ENCODE results near the gene PTGR1.
A peak's percentile ranks its signal among the peaks of the same experiment; 100 is the strongest.
"Not testable (repeated sequence)": the region's sequence is repeated elsewhere in the genome, so short reads cannot be mapped to it uniquely, and the experiment has no call there.

PTGR1 gene

DNA sequence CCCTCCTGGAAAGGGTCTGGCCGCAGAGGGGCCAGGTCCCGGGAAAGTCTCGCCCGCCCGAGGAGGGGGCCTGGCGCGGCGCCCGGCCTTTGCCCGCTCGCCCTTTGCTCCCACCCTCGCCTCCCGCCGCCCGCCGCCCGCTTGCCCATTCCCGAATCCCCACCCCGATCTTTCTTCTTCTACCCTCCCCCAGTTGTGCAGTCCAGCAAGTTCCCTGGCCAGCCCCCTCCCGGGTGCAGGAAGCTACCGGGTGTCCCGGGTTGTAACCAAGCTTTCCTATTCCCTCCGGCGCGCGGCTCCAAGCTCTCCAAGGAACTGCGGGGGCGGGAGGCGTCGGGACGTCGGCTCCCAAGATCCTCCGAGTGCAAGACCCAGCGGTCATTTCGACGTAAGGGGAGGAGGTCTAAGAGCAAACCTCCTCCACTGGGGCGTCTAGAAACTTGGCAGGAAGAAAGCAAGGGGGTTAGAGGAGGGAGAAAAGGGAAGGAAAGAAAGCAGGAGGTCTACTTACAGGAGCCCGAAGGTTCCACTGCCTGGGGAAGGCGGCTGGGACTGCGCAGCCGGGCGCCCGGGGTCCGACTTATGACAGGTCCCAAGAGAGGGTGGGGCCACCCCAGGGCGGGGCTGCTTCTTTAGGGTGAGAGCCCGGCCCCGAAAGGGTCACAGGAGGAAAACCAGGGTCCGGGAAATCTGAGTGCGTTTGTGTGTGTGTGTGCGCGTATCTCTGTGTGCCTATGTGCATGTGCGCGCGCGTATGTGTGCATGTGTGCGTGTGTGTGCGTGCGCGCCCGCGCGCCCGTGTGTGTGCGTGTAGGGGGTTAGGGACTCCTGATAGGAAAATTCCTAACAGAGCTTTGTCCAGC lies at the start of gene PTGR1:
Gene PTGR1, minus strand, starts transcription at position 556 of the 863 bp plus-strand sequence. CDS start 2,225 bp downstream, outside the sequence.
- DNase-seq (ENCODE audit: low spot score) = peak; percentile 79

DNA sequence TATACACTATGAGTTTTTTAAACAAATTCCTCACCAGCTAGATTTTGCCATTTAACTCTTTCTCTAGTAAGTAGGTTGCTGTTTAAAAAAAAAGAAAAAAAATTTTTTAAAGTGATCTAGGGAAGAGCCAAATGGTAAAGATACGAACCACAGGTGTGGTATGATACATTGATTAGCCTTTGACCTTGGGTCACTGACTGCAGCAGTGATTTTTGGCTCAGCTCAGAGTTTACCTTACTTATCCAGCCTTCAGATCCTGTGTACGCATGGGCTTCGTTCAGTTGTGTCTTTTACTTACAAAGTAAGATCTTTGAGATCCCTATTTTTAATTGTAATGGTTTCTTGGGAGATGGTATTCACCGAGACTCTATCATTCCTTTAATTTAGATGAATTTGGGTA lies 49.6 kb upstream of the PTGR1 start:
- DNase-seq (ENCODE audit: low spot score) = no peak

DNA sequence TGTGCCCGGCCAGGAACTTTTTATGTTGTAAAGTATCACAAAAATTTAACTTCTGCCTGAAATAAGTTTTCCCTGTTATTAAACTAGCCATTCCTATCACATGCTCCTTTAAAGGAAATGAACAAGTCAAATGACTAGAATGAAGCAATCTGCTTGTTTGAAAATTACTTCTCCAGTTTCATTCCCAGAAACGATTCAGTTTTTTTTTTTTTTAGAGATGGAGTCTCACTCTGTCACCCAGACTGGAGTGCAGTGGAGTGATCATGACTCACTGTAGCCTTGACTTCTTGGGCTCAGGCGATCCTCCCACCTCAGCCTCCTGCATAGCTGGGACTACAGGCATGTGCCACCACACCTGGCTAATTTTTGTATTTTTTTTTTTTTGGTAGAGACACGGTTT lies 48.6 kb upstream of the PTGR1 start:
- DNase-seq (ENCODE audit: low spot score) = no peak

DNA sequence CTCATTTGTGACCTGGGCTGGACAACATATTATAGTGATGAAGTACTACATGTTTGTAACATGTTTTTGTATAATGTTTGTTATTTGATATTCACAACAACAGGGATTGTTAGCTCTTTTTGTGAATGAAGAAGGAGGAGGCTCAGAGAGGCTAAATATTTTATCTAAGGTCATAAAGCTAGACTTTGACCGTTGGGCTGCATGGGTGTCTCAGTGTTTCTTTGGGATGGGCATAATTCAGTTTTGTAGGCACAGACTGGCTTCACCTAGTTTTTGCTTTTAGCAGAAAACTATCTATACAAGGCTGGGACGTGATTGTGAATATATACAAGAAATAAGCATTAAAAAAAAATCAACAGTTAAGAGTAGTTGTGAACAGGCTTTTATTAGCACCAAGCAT lies 47.0 kb upstream of the PTGR1 start:
- DNase-seq (ENCODE audit: low spot score) = no peak

DNA sequence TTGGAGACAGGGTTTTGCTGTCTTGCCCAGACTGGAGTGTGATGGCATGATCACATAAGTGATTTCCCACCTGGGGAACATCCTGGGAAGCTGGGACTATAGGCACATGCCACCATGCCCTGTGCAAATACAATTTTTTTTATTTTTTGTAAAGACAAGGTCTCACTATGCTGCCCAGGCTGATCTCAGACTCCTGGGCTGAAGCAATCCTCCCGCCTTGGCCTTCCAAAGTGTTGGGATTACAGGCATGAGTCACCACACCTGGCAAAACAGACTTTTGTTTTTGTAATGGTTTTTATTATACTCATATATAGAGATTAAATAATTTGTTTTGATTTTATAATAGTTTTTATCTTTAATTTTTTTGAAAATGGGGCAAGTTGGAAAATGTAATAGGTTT lies 46.4 kb upstream of the PTGR1 start:
- no peak for DNase-seq (ENCODE audit: low spot score)

DNA sequence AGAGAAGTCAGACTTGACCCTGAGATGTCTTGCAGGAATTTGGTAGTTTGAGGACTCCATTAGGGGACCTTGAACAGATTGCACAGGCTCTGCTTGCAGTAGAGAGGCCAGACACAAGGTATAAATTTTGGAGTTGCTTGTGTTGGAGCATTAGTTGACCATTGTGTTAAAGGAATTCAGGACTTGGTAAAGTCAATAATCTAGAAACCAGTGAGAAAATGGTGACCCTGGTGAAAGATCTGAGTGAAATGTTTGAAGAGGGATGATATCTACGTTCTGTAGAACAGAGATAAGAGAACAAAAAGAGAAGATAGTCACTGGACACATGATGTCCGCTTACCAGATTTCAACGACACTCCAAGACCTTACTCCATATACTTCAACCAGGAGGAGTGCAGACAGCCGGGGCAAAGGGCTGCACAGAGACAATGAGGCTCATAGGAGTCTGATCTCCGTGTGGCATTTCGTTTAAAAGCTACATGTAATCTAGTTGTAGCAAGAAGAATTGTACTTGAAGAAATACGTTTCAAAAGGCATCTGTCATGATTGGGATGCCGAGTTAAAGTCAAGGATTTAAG lies 44.8 kb upstream of the PTGR1 start:
- DNase-seq (ENCODE audit: low spot score) = no peak

DNA sequence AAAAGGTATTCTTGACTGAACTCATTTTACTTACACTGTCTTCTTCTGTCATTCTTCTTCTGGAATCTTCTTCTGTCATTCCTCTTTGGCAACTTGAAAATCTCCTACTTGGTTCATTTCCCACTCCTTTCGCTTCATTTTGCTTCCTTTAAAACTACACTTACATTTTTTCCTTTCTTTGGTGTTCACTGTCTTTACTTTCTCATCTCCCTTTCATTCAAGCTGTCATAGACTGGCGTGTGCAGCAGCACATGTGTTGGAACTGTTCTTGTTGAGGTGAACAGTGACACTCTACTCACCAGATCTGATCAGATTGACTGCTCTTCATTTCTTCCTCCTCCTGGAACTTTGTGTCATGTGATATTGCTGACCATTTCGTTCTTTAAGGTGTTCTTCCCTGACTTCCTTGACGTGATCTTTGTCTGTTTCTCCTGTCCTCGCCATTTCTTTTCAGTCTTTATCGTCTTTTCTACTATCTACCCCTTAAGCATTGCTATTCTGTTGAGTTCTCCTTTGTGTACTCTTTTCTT lies 38.0 kb upstream of the PTGR1 start:
- DNase-seq (ENCODE audit: low spot score) = no peak

DNA sequence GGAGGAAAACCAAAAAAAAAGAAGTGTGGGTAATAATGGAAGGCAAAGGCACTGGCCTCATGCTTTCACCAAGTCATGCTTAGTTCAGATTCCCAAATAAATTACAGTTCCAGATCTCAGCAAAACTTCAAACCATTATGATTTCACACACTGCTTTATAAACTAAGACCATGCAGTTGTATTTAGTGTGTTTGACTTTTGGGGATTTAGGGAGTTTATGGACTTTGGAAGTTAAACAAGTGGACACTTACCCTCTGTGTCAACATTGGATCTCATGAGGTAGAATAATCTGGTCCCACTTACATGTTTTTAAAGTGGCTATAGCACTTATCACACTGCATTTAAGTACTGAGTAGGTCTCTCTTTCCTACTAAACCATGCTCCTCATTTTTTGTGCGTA lies 35.4 kb upstream of the PTGR1 start:
- no peak for DNase-seq (ENCODE audit: low spot score)

DNA sequence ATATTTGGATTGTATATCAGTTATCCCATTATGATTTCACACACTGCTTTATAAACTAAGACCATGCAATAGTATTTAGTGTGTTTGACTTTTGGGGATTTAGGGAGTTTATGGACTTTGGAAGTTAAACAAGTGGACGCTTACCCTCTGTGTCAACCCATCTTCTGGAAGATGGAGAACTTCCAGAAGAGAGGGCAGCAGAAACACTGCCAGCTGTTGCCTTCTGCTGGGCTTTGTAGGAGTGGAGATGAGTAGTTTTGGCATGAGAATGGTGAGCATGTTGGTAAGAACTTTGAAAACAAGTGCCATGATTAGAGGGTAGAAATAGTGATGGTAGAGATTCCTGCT lies 33.9 kb upstream of the PTGR1 start:
- no peak for DNase-seq (ENCODE audit: low spot score)

DNA sequence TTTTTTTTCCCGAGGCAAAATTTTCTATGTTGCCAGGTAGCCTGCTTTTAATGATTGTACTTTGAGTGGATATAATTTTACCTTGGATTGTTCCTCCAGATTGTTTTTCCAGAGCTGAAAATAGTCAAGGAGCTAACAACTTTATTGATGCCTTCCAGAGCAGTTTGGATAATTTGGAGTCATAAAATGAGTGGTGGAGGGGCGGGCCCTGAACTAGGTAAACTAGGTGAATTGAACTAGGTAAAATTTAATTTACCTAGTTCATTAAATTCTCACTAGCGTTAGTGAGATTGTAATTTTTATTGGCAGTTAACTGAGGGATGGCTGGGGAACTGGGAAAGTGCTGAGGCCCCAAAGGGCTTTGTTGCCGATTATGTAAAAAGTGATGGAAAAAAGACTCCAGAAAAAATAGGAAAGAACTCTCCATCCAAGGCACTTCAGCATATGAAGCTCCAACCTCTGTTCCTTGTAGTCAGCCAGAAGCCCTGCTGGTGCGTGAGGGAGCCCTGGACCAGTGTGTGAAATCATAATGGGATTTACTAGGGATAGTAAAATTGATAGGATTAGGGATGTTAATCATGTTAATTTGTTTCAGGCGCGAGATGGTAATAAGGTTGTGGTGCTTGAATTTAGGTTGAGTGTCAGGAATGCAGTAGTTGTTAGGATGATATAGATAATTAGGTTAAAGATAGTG lies 33.4 kb upstream of the PTGR1 start:
- no peak for DNase-seq (ENCODE audit: low spot score)

DNA sequence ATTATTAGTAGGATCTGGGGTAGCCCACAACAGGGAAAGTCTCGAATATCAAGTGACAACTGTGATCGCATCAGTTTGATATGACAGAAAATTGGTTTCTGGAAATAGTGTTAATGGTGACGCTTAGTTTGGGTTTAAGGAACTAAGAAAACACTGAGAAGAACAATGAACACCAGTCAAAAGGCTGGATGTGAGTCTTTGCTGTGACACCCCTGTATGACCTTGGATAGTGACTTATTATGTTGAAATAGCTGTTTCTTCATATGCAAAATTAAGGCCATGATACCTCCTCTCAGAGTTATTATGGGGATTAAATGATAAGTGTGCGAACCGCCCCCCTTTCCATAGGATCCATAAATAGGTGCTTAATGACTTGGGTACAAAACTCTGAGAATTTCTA lies 32.6 kb upstream of the PTGR1 start:
- no peak for DNase-seq (ENCODE audit: low spot score)

DNA sequence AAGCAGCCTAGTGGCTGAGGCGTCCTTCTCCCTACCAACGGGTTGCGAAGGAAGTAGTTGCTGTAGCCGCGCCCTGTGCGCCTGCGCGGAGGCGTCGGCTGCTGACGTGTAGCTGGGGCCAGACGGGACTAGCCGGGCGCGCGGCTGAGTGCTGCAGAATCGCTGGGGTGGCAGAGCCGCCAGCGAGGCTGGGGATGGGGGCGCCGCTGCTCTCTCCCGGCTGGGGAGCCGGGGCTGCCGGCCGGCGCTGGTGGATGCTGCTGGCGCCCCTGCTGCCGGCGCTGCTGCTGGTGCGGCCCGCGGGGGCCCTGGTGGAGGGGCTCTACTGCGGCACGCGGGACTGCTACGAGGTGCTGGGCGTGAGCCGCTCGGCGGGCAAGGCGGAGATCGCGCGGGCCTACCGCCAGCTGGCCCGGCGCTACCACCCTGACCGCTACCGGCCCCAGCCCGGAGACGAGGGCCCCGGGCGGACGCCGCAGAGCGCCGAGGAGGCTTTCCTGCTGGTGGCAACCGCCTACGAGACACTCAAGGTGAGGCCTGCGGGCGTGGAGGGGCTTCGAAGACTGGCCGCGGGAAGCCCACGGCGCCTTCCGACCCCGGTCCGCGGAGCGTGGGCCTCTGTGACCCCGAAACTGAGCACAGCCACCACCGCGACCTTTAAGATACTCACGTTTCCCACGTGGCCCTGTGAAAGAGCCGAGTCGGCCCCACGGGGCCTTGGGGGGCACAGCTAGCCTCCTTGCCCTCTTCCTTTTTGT lies 31.9 kb upstream of the PTGR1 start, which contains the start of gene DNAJC25:
Gene DNAJC25, plus strand, starts transcription at position 121 of the 758 bp plus-strand sequence. Its CDS starts 74 bp downstream, at position 195.
- DNase-seq (ENCODE audit: low spot score) = peak; percentile 98

DNA sequence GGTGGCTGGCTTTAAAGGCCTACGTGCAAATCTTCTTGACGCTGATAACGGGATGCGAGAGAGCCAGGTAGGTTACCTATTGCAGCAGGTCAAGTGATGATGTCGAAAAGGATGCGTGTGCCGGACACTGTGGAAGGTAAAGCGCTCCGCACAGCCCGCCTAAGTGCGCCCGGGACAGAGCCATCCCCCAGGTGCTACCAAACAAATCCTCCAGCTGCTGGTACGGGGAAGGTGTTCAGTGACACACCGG lies 31.4 kb upstream of the PTGR1 start:
- DNase-seq (ENCODE audit: low spot score) = no peak

DNA sequence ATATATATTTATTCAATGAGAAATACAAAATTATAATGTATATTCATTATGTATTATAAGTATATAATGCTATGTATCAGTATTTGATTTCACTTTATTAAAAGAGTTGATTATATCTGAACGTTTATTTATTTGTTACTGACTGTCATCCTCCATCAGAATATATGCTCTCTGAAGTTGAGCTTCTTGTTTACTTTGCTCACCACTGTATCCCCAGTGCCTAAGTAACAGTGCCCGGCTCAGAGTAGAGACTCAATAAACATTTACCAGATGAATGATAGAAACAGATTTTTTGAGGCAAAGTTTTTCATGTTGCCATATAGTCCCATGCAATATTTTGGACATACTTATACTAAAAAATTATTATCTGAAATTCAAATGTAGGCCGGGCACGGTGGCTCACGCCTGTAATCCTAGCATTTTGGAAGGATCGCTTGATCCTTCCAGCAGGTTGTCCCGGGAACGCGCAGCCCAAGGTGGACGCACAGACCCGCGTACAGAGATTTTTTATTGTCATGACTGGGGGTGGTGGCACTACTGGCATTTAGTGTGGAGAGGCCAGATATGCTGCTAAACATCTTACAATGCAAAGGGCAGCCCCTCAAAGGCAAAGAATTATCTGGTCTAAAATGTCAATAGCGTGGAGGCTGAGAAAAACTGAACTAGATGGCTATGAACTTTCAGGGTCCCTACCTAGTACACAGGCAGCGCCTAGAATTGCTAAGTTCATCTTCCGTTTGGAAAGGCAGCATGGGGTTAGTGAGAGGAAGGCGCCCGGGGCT lies 30.9 kb upstream of the PTGR1 start:
- no peak for DNase-seq (ENCODE audit: low spot score)

DNA sequence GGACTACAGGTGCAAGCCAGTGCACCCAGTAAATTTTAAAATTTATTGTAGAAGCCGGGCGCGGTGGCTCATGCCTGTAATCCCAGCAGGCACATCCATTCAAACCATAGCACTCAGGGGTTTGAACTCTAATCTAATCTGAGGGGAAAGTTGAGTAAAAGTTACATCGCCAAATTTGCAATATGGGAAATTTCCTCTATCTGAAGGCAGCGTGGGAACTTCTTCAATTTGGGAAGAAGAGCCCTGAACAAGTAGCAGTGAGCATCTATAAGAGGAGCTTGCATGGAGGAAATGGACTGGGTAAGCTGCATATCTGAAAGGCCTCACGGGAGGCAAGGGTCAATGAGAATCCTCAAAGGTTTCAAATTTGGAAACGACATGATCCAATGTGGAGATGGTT lies 29.0 kb upstream of the PTGR1 start:
- DNase-seq (ENCODE audit: low spot score) = no peak

DNA sequence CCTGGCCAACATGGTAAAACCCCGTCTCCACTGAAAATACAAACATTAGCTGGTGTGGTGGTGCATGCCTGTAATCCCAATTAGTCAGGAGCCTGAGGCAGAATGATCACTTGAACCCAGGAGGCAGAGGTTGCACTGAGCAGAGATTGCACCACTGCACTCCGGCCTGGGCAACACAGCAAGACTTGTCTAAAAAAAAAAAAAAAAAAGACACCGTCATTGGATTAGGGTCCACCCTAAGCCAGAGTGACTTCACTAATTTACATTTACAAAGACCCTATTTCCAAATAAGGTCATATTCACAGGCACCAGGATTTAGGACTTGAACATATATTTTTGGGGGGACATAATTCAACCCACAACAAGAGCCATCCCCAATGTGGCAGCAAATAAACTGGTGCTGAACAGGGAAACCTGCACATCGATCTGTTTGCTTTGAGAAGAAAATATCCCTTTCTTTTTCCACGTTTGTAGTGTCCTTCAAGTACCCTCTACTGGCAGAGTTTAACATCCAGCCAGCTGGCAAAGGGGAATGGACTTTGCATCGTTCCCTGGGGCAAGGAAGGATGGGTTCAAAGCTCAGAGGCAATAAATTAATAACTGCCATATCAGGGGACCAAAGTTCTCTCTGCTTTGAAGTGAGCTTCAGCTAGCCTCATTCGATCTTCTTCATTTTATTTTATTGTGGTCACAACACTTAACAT lies 28.0 kb upstream of the PTGR1 start:
- DNase-seq (ENCODE audit: low spot score) = no peak

DNA sequence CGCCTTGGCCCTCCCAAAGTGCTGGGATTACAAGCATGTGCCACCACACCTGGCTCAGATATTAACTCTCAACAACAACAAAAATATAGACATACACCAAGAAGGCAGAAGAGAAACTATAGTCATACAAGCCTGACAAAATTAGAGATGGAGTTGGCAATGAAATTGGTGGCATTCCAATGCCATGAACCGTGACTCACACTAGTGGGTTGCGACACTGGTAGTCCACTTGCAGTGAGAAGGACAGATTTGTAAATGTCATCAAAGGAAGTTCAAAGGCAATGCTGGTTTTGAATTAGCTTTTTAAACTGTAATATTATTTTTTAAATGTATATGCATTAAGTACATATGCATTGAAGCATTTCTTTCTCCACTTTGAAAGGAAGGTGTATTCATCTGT lies 23.2 kb upstream of the PTGR1 start:
- DNase-seq (ENCODE audit: low spot score) = no peak

DNA sequence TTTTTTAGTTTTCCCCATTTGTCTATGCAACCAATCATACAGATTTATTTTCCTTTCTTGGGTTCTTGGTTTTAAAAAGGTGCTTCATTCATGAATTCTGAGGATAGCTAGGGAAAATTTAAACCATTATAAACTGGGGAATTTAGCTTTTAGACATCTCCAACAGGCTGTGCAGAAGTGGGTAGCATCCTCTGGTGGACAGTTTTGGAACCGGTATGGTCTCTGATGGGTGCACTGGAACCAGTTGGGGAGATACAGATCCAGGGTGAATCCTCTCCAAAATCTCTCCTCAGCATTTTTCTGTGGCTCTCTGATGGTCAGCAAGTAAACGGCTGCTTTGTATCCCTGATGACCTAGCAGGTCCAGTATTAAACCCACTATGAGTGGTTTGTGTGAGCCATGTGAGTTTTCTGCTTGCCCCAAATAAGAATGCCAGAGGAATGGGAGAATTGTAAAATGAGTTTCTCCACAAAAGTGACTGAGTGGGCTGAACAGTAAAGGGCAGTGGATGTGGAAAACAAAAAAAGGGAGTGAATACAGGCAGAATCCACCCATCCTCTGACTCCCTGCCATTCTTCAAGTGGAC lies 22.5 kb upstream of the PTGR1 start:
- DNase-seq (ENCODE audit: low spot score) = peak; percentile 40

DNA sequence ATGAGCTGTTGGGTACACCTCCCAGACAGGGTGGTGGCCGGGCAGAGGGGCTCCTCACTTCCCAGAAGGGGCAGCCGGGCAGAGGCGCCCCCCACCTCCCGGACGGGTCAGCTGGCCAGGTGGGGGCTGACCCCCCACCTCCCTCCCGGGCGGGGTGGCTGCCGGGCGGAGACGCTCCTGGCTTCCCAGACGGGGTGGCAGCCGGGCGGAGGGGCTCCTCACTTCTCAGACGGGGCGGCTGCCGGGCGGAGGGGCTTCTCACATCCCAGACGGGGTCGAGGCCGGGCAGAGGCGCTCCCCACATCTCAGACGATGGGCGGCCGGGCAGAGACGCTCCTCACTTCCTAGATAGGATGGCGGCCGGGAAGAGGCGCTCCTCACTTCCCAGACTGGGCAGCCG lies 17.9 kb upstream of the PTGR1 start:
- DNase-seq (ENCODE audit: low spot score) = not testable (repeated sequence)

DNA sequence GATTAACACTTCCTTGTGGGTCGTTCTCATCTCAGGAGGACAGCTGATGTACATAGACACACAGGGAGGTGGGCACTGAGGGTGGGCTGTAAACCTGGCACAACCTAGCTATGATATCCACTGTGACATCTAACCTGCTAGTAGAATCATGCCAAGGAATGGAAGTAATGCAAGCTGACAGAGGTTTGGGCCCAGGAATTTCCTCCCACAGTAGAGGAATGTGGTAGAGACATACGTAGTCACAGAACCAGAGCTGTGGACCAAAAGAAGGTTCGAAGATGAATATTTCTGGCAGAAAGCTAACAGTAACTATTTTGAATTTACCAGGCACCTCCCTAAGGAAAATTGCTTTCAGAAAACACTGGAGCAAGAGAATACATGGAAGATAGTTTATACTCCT lies 16.5 kb upstream of the PTGR1 start:
- DNase-seq (ENCODE audit: low spot score) = no peak
